B cell (primary cell): ENCODE results near the gene EHD4. TPM values are rescaled to one million over a fixed set of nuclear protein-coding genes. Genes with fewer than 3 reads are reported as not detected.

Experiments used
- ATAC-seq: fragments of 200-7000 bp; cut with Tn5 transposase; one replicate; pipeline ENCODE4 v1.10.0; 2021; ENCODE audit warnings: low read depth, mild to moderate bottlenecking, moderate number of reproducible peaks, moderate library complexity
- CTCF ChIA-PET: fragments of 350-600 bp; sonication (Branson Sonifier 250); formaldehyde crosslinking; loops from one replicate; lab custom pipeline; 2021; ENCODE audit warnings: antibody characterized with exemption, inconsistent platforms; lab: Charles Lee
- POLR2A ChIA-PET: fragments of 350-600 bp; sonication (Branson Sonifier 250); formaldehyde crosslinking; loops from one replicate; lab custom pipeline; 2021; ENCODE audit warnings: antibody characterized with exemption; lab: Charles Lee
- DNase-seq: peaks from one replicate; pipeline ENCODE4 v3.0.0; 2013
- H2AFZ ChIP-seq: 2 replicates; pipeline ENCODE4 v1.6.1; 2012; ENCODE audit warnings: mild to moderate bottlenecking, low read depth, low read length; ENCODE audit not compliant: insufficient read depth, poor library complexity, severe bottlenecking
- H3K27ac ChIP-seq, 2 donors: 1 replicate in 1 of 2; 2 replicates in 1 of 2; pipeline ENCODE4 v1.5.1; 2012 to 2013; ENCODE audit warnings: low read length in 2 of 2, mild to moderate bottlenecking in 2 of 2, moderate library complexity in 1 of 2
- H3K27me3 ChIP-seq, 4 experiments: fragments of 200-600 bp in 1 of 4; sonication (generic) in 1 of 4; replicated peaks in 1 of 4; 1 replicate in 2 of 4; 2 replicates in 2 of 4; pipeline versions ENCODE4 v1.6.1 to v1.7.0; 2013 to 2016; ENCODE audit warnings: low read length in 3 of 4, mild to moderate bottlenecking in 2 of 4, mixed read lengths in 1 of 4, moderate library complexity in 1 of 4; ENCODE audit not compliant: insufficient read depth in 4 of 4, control insufficient read depth in 3 of 4; ENCODE audit errors: control extremely low read depth in 1 of 4
- H3K36me3 ChIP-seq, 2 experiments: replicated peaks in 1 of 2; 1 replicate in 1 of 2; 2 replicates in 1 of 2; pipeline versions ENCODE4 v1.6.1 to v1.7.1; 2013; ENCODE audit warnings: low read length in 1 of 2; ENCODE audit not compliant: insufficient read depth in 2 of 2, control insufficient read depth in 1 of 2; ENCODE audit errors: control extremely low read depth in 1 of 2, extremely low read depth in 1 of 2
- H3K4me1 ChIP-seq, 2 donors: fragments of 200-600 bp in 1 of 2; sonication (generic) in 1 of 2; 1 replicate in 1 of 2; 2 replicates in 1 of 2; pipeline versions ENCODE4 v1.5.1 to v1.6.1; 2013 to 2017; ENCODE audit warnings: low read length in 2 of 2; ENCODE audit not compliant: control insufficient read depth in 2 of 2, insufficient read depth in 2 of 2
- H3K4me2 ChIP-seq: replicated peaks from 2 replicates; pipeline ENCODE3; 2012; ENCODE audit warnings: mild to moderate bottlenecking, low read depth, low read length; ENCODE audit not compliant: poor library complexity, severe bottlenecking
- H3K4me3 ChIP-seq, 5 experiments: fragments of 200-600 bp in 1 of 5; sonication (generic) in 1 of 5; 1 replicate in 3 of 5; 2 replicates in 2 of 5; pipeline versions ENCODE4 v1.5.1 to v1.7.0; 2011 to 2016; ENCODE audit warnings: low read length in 4 of 5, mild to moderate bottlenecking in 4 of 5, low read depth in 2 of 5, control low read depth in 1 of 5, moderate library complexity in 1 of 5; ENCODE audit not compliant: insufficient read depth in 1 of 5; ENCODE audit errors: control extremely low read depth in 1 of 5, extremely low read depth in 1 of 5
- H3K79me2 ChIP-seq: fragments of 200-600 bp; sonication (generic); one replicate; pipeline ENCODE4 v1.6.0; 2016; ENCODE audit warnings: low read length; ENCODE audit not compliant: control insufficient read depth, insufficient read depth
- H3K9ac ChIP-seq: fragments of 200-600 bp; sonication (generic); 2 replicates; pipeline ENCODE4 v1.6.1; 2017; ENCODE audit warnings: mild to moderate bottlenecking, low read length, moderate library complexity
- H3K9me3 ChIP-seq, 3 donors: one replicate each; pipeline versions ENCODE4 v1.6.1 to v1.7.1; 2013; ENCODE audit warnings: low read length in 2 of 3; ENCODE audit not compliant: control insufficient read depth in 2 of 3, insufficient read depth in 1 of 3; ENCODE audit errors: control extremely low read depth in 1 of 3
- H4K20me1 ChIP-seq: 2 replicates; pipeline ENCODE4 v1.6.0; 2012; ENCODE audit warnings: mild to moderate bottlenecking, low read length; ENCODE audit not compliant: insufficient read depth, control insufficient read depth, poor library complexity, severe bottlenecking
- H3K27ac Mint-ChIP-seq: one replicate; pipeline ENCODE4 v1.8.0; 2021; ENCODE audit warnings: mixed read lengths
- H3K27me3 Mint-ChIP-seq: one replicate; pipeline ENCODE4 v1.8.0; 2021; ENCODE audit warnings: mixed read lengths
- H3K4me1 Mint-ChIP-seq: one replicate; pipeline ENCODE4 v1.8.0; 2021; ENCODE audit warnings: mixed read lengths
- H3K4me3 Mint-ChIP-seq: one replicate; pipeline ENCODE4 v1.8.0; 2021; ENCODE audit warnings: mixed read lengths
- H3K9me3 Mint-ChIP-seq: one replicate; pipeline ENCODE4 v1.8.0; 2022; ENCODE audit warnings: mixed read lengths; ENCODE audit not compliant: insufficient read depth
- CTCF ChIP-seq: fragments of 200-600 bp; IDR thresholded peaks from one replicate; pipeline ENCODE4 v1.8.0; 2022; ENCODE audit warnings: antibody characterized with exemption, mild to moderate bottlenecking
- EZH2 ChIP-seq: IDR thresholded peaks from 2 replicates; pipeline ENCODE4 v1.6.1; 2012; ENCODE audit warnings: borderline replicate concordance, low read depth, mild to moderate bottlenecking, moderate library complexity, low read length; ENCODE audit not compliant: insufficient read depth, poor library complexity, severe bottlenecking
- WGBS: methylation state at CpG from one replicate; pipeline ENCODE4 v1.1.5; 2013; ENCODE audit warnings: missing lambda C conversion rate; ENCODE audit not compliant: insufficient coverage; 5-methylcytosine and 5-hydroxymethylcytosine counted together
- intact Hi-C: fragments of 100-400 bp; cut with micrococcal nuclease; formaldehyde crosslinking; loops from one replicate; pipeline ENCODE4 v1.10.0; 2022
- polyA plus RNA-seq: library from polyadenylated mRNA; depleted of rRNA; stranded (reverse); fragments of >200 nt; gene quantifications from 2 replicates; pipeline ENCODE4 v1.2.3, GENCODE V29; 2012
- total RNA-seq, 2 donors: library from RNA; stranded (reverse); fragments of 120-200 nt in 1 of 2; gene quantifications; 1 replicate in 1 of 2; 2 replicates in 1 of 2; pipeline versions ENCODE4 v1.2.3 to v1.2.4, GENCODE V29; 2013 to 2022

Gene EHD4
- total and polyA plus RNA-seq, 2 donors (not counting 1 experiment from before 2014, with no cell fraction given), result 3.1 to 12.7 TPM

- H3K4me3 ChIP-seq, result no peak overlapping the region
- H3K9ac ChIP-seq, result no peak overlapping the region
- H3K4me3 Mint-ChIP-seq, result no peak overlapping the region
- DNase-seq (no peak), ATAC-seq (no peak)
- H3K27ac ChIP-seq, result no peak overlapping the region
- H3K4me2 ChIP-seq, result peak overlapping the region; percentile 70
- H3K27ac Mint-ChIP-seq, result peak overlapping the region; percentile 61
- no peak for TF ChIP-seq EZH2
- TF ChIP-seq CTCF, result no peak
- no peaks in the 10 kb centered on the region for H3K27me3 Mint-ChIP-seq
- no peaks in the 10 kb centered on the region for H4K20me1 ChIP-seq
- ChIA-PET POLR2A (interaction anchor here (0.8 kb wide), 1 partner anchor 290 kb away, joined by 3 read pairs; no protein-coding TSS in a partner anchor), CTCF (no interaction called here)
- intact Hi-C loops, result no loop called here
- H2AFZ ChIP-seq, result no peak overlapping the region
- H3K27me3 ChIP-seq, result no peaks in the 10 kb centered on the region
- no peaks in the 10 kb centered on the region for H3K9me3 Mint-ChIP-seq
- H3K79me2 ChIP-seq, result peaks cover 70% of the 10 kb centered on the region
- H3K36me3 ChIP-seq, result no peaks in the 10 kb centered on the region
- H3K4me1 Mint-ChIP-seq, result peaks cover 44% of the 10 kb centered on the region
- WGBS, result 85% methylated on average over 8 of the region's 15 CpGs
- peaks cover 49 to 52% of the 10 kb centered on the region in 2 donors for H3K4me1 ChIP-seq
- no peaks in the 10 kb centered on the region for H3K9me3 ChIP-seq
Measured at GRCh38 chr15:41965441-41966413, 6.6 kb downstream of the EHD4 start.

GRCh38 chr15:41961595-41962202, 10.7 kb downstream of the EHD4 start:
- CTCF ChIA-PET, result interaction anchor here (0.6 to 1.2 kb wide), 3 partner anchors 28 to 565 kb away, joined by 3 read pairs; no protein-coding TSS in a partner anchor
- Histone ChIP-seq H3K4me2 (no peak overlapping the region), H3K4me1 (peaks cover 13 to 19% of the 10 kb centered on the region in 2 donors), H4K20me1 (no peaks in the 10 kb centered on the region), H3K27ac (no peak overlapping the region), H3K79me2 (peaks cover 78% of the 10 kb centered on the region), H3K9ac (no peak overlapping the region), H2AFZ (no peak overlapping the region), H3K9me3 (no peaks in the 10 kb centered on the region), H3K36me3 (no peaks in the 10 kb centered on the region), H3K27me3 (no peaks in the 10 kb centered on the region), H3K4me3 (no peak overlapping the region)
- no CpG with 5 or more reads among the region's 1 CpG for WGBS
- POLR2A ChIA-PET, result no interaction called here
- TF ChIP-seq EZH2, result no peak
- no peak for TF ChIP-seq CTCF
- intact Hi-C loops, result no loop called here
- Mint-ChIP-seq H3K4me3 (no peak overlapping the region), H3K4me1 (peaks cover 16% of the 10 kb centered on the region), H3K27ac (no peak overlapping the region), H3K9me3 (no peaks in the 10 kb centered on the region), H3K27me3 (no peaks in the 10 kb centered on the region)
- DNase-seq, result no peak
- no peak for ATAC-seq
